Chondrocyte (in vitro differentiated cells): ENCODE data around the gene LMO7. TPM values are rescaled to one million over a fixed set of nuclear protein-coding genes. Genes with fewer than 3 reads are reported as not detected.
A peak's percentile ranks its signal among the peaks of the same experiment; 100 is the strongest.

Source experiments
- DNase-seq: peaks from one replicate; pipeline ENCODE4 v3.0.0; 2021; ENCODE audit warnings: mixed read lengths, low spot score
- H3K27ac Mint-ChIP-seq: one replicate; pipeline ENCODE4 v1.8.0; 2021; ENCODE audit warnings: mild to moderate bottlenecking, moderate library complexity, mixed read lengths; ENCODE audit not compliant: unreplicated experiment
- H3K27me3 Mint-ChIP-seq: 2 replicates; pipeline ENCODE4 v1.8.0; 2021; ENCODE audit warnings: low read depth, mixed read lengths
- H3K36me3 Mint-ChIP-seq: 2 replicates; pipeline ENCODE4 v1.8.0; 2021; ENCODE audit warnings: low read depth, mixed read lengths
- H3K4me1 Mint-ChIP-seq: 2 replicates; pipeline ENCODE4 v1.8.0; 2021; ENCODE audit warnings: low read depth, mild to moderate bottlenecking, mixed read lengths
- H3K4me3 Mint-ChIP-seq: one replicate; pipeline ENCODE4 v1.8.0; 2021; ENCODE audit warnings: mild to moderate bottlenecking, moderate library complexity, mixed read lengths; ENCODE audit not compliant: unreplicated experiment
- H3K9me3 Mint-ChIP-seq: 2 replicates; pipeline ENCODE4 v1.8.0; 2021; ENCODE audit warnings: low read depth, mixed read lengths
- CTCF ChIP-seq: fragments of 200-600 bp; sonication (generic); IDR thresholded peaks from 2 replicates; pipeline ENCODE4 v1.5.0; 2021; ENCODE audit warnings: antibody characterized with exemption, mild to moderate bottlenecking, moderate library complexity
- total RNA-seq: library from RNA; stranded (reverse); gene quantifications from 3 replicates; pipeline ENCODE4 v1.2.1, GENCODE V29; 2021

Gene LMO7
- total RNA-seq, 1 donor from 2014 or later: 199 TPM

- no peaks in the 10 kb centered on the region for H3K36me3 Mint-ChIP-seq
- peaks cover 6% of the 10 kb centered on the region for H3K4me1 Mint-ChIP-seq
- no peaks in the 10 kb centered on the region for H3K27me3 Mint-ChIP-seq
- H3K9me3 Mint-ChIP-seq: peaks cover 2% of the 10 kb centered on the region
- no peak overlapping the region for H3K27ac Mint-ChIP-seq
- H3K4me3 Mint-ChIP-seq: peak overlapping the region; percentile 50
- no peak for DNase-seq
- TF ChIP-seq CTCF: peak; percentile 96
Observed at GRCh38 chr13:75870397-75870903, 234.3 kb downstream of the LMO7 start.

DNA sequence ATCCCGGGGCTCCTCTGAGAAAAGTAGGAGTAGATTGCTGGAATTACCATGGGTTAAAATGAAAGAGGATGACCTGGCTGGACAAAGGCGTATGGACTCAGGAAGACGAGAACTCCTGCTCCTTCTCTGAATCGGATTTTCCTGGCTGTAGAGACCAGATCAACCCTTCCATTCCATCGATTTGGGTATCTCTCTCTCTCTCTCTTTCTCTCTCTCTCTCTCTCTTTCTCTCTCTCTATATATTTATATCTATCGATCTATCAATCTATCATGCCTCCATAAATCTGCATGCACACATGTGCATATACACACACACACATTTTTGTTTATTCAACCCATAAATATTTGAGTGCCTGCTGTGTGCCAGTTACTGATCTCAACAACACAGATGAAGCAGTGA lies 234.9 kb downstream of the LMO7 start:
- no peak for DNase-seq
- H3K4me3 Mint-ChIP-seq: no peak overlapping the region
- H3K9me3 Mint-ChIP-seq: peaks cover 2% of the 10 kb centered on the region
- H3K27ac Mint-ChIP-seq: no peak overlapping the region
- H3K4me1 Mint-ChIP-seq: peaks cover 7% of the 10 kb centered on the region
- TF ChIP-seq CTCF: no peak
- no peaks in the 10 kb centered on the region for H3K27me3 Mint-ChIP-seq
- no peaks in the 10 kb centered on the region for H3K36me3 Mint-ChIP-seq

GRCh38 chr13:75872980-75873379 lies 236.8 kb downstream of the LMO7 start:
- H3K27me3 Mint-ChIP-seq: no peaks in the 10 kb centered on the region
- H3K36me3 Mint-ChIP-seq: no peaks in the 10 kb centered on the region
- TF ChIP-seq CTCF: no peak
- no peak overlapping the region for H3K4me3 Mint-ChIP-seq
- peaks cover 2% of the 10 kb centered on the region for H3K9me3 Mint-ChIP-seq
- no peak for DNase-seq
- no peak overlapping the region for H3K27ac Mint-ChIP-seq
- H3K4me1 Mint-ChIP-seq: peaks cover 15% of the 10 kb centered on the region

- no peaks in the 10 kb centered on the region for H3K27me3 Mint-ChIP-seq
- peaks cover 15% of the 10 kb centered on the region for H3K4me1 Mint-ChIP-seq
- H3K27ac Mint-ChIP-seq: no peak overlapping the region
- no peaks in the 10 kb centered on the region for H3K36me3 Mint-ChIP-seq
- H3K9me3 Mint-ChIP-seq: peaks cover 2% of the 10 kb centered on the region
- TF ChIP-seq CTCF: no peak
- DNase-seq: no peak
- H3K4me3 Mint-ChIP-seq: no peak overlapping the region
Observed at GRCh38 chr13:75873494-75873893, 237.4 kb downstream of the LMO7 start.

DNA sequence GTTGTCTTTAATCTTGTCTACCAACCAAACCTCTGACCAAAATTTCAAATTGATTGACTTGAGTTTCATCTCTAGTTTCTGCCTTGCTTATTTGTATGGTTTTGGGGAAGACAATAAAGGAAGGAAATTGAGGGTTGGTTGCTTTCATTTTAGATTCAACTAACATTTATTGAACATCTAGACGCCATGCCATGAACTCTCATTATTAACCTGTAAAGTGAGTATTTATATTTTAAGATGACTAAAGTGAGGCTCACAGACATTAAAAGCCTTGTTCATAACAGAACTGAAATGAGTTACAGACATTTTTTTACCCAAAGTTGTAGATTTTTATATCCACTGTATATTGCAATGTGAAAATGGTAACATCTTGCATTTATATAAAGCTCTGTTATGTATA lies 239.3 kb downstream of the LMO7 start:
- H3K4me3 Mint-ChIP-seq: no peak overlapping the region
- H3K27ac Mint-ChIP-seq: no peak overlapping the region
- H3K9me3 Mint-ChIP-seq: peaks cover 2% of the 10 kb centered on the region
- no peaks in the 10 kb centered on the region for H3K36me3 Mint-ChIP-seq
- DNase-seq: no peak
- peaks cover 12% of the 10 kb centered on the region for H3K4me1 Mint-ChIP-seq
- TF ChIP-seq CTCF: no peak
- no peaks in the 10 kb centered on the region for H3K27me3 Mint-ChIP-seq
